H1 (cell line): ENCODE measurements around the gene RALGAPA1. TPM values are rescaled to one million over a fixed set of nuclear protein-coding genes. Genes with fewer than 3 reads are reported as not detected.

Source experiments
- CTCF ChIA-PET: fragments of 300-600 bp; sonication (Branson Sonifier 250); formaldehyde crosslinking; loops from one replicate; lab custom pipeline; 2021; ENCODE audit not compliant: partially characterized antibody; lab: Charles Lee
- POLR2A ChIA-PET: fragments of 300-600 bp; sonication (Branson Sonifier 250); formaldehyde crosslinking; loops from one replicate; lab custom pipeline; 2021; ENCODE audit warnings: inconsistent platforms; ENCODE audit not compliant: partially characterized antibody; lab: Charles Lee
- DNase-seq, 2 experiments: peaks; one replicate each; pipeline versions ENCODE4 v3.0.0 to v3.0.0-alpha.2; 2010 to 2022; ENCODE audit warnings: low spot score in 2 of 2, low read depth in 1 of 2, mixed read lengths in 1 of 2
- FAIRE-seq: peaks from 2 replicates; lab custom pipeline; 2011; peaks lifted over from hg19 to GRCh38; lab: Jason Lieb, UNC
- H2AFZ ChIP-seq: 2 replicates; pipeline ENCODE4 v1.8.1; 2012; ENCODE audit warnings: low read length, inconsistent platforms
- H2AK5ac ChIP-seq: 2 replicates; pipeline ENCODE4 v1.6.1; 2013; ENCODE audit warnings: low read depth, low read length
- H2BK120ac ChIP-seq: replicated peaks from 2 replicates; pipeline ENCODE3; 2013; ENCODE audit warnings: low read depth, low read length, inconsistent platforms
- H2BK12ac ChIP-seq: 2 replicates; pipeline ENCODE4 v1.6.1; 2013; ENCODE audit warnings: low read depth, low read length
- H2BK15ac ChIP-seq: 2 replicates; pipeline ENCODE4 v1.6.1; 2013; ENCODE audit warnings: low read length
- H2BK20ac ChIP-seq: 2 replicates; pipeline ENCODE4 v1.6.1; 2013; ENCODE audit warnings: low read length
- H2BK5ac ChIP-seq: 2 replicates; pipeline ENCODE4 v1.6.1; 2013; ENCODE audit warnings: low read depth, low read length
- H3K14ac ChIP-seq: 2 replicates; pipeline ENCODE4 v1.6.1; 2013; ENCODE audit warnings: inconsistent platforms; ENCODE audit not compliant: insufficient read length
- H3K18ac ChIP-seq: 2 replicates; pipeline ENCODE4 v1.6.1; 2013; ENCODE audit warnings: low read length; ENCODE audit errors: extremely low read depth
- H3K23ac ChIP-seq: 2 replicates; pipeline ENCODE4 v1.6.1; 2013; ENCODE audit warnings: inconsistent platforms; ENCODE audit not compliant: insufficient read length
- H3K23me2 ChIP-seq: 2 replicates; pipeline ENCODE4 v1.6.1; 2013; ENCODE audit warnings: low read depth, low read length
- H3K27ac ChIP-seq: 2 replicates; pipeline ENCODE4 v1.6.1; 2011; ENCODE audit warnings: low read depth, low read length, inconsistent platforms
- H3K27me3 ChIP-seq, 4 experiments: replicated peaks in 1 of 4; 1 replicate in 1 of 4; 2 replicates in 3 of 4; pipeline versions ENCODE4 v1.6.1 to v1.8.1; 2011 to 2013; ENCODE audit warnings: low read length in 3 of 4, mild to moderate bottlenecking in 3 of 4, inconsistent platforms in 2 of 4, mixed read lengths in 2 of 4, moderate library complexity in 1 of 4; ENCODE audit not compliant: control insufficient read depth in 3 of 4, insufficient read depth in 3 of 4; ENCODE audit errors: extremely low read depth in 1 of 4
- H3K36me3 ChIP-seq, 4 experiments: 2 replicates each; pipeline versions ENCODE4 v1.6.1 to v1.8.1; 2011 to 2013; ENCODE audit warnings: mild to moderate bottlenecking in 4 of 4, low read length in 3 of 4, moderate library complexity in 2 of 4, control low read depth in 1 of 4, inconsistent platforms in 1 of 4; ENCODE audit not compliant: insufficient read depth in 4 of 4, control insufficient read depth in 2 of 4
- H3K4ac ChIP-seq: replicated peaks from 2 replicates; pipeline ENCODE3; 2013; ENCODE audit warnings: low read length, low read depth, mixed read lengths, inconsistent platforms; ENCODE audit not compliant: insufficient read length
- H3K4me1 ChIP-seq, 4 experiments: replicated peaks in 1 of 4; 1 replicate in 1 of 4; 2 replicates in 3 of 4; pipeline versions ENCODE4 v1.6.1 to v1.8.1; 2011 to 2013; ENCODE audit warnings: low read length in 3 of 4, inconsistent platforms in 2 of 4, mixed read lengths in 1 of 4; ENCODE audit not compliant: insufficient read depth in 4 of 4, control insufficient read depth in 3 of 4
- H3K4me2 ChIP-seq, 2 experiments: 2 replicates each; pipeline versions ENCODE4 v1.6.1 to v1.8.1; 2011 to 2013; ENCODE audit warnings: low read depth in 2 of 2, low read length in 2 of 2, control low read depth in 1 of 2, inconsistent platforms in 1 of 2, mild to moderate bottlenecking in 1 of 2; ENCODE audit not compliant: insufficient read depth in 1 of 2
- H3K4me3 ChIP-seq, 4 experiments: fragments of 200-600, 300-600 bp in 1 of 4; sonication (generic), shearing (Covaris generic), sonication (Bioruptor Twin) in 1 of 4; 2 replicates each; pipeline versions ENCODE4 v1.5.1 to v1.8.1; 2011 to 2016; ENCODE audit warnings: low read length in 4 of 4, low read depth in 3 of 4, control low read depth in 2 of 4, inconsistent platforms in 2 of 4, mild to moderate bottlenecking in 2 of 4, mixed read lengths in 1 of 4, moderate library complexity in 1 of 4; ENCODE audit not compliant: insufficient read depth in 2 of 4; ENCODE audit errors: extremely low read depth in 1 of 4
- H3K56ac ChIP-seq: replicated peaks from 2 replicates; pipeline ENCODE3; 2013; ENCODE audit warnings: low read depth, mild to moderate bottlenecking, mixed read lengths, low read length, inconsistent platforms; ENCODE audit not compliant: insufficient read length
- H3K79me1 ChIP-seq: 2 replicates; pipeline ENCODE4 v1.6.1; 2013; ENCODE audit warnings: low read depth, low read length, control low read depth
- H3K79me2 ChIP-seq, 2 experiments: 2 replicates each; pipeline versions ENCODE4 v1.6.1 to v1.8.1; 2012 to 2013; ENCODE audit warnings: low read length in 2 of 2, mild to moderate bottlenecking in 2 of 2, inconsistent platforms in 1 of 2; ENCODE audit not compliant: insufficient read depth in 2 of 2, control insufficient read depth in 1 of 2
- H3K9ac ChIP-seq, 4 experiments: replicated peaks in 1 of 4; 1 replicate in 1 of 4; 2 replicates in 3 of 4; pipeline versions ENCODE4 v1.6.1 to v1.8.1; 2011 to 2013; ENCODE audit warnings: low read depth in 3 of 4, low read length in 3 of 4, control low read depth in 2 of 4, mild to moderate bottlenecking in 2 of 4, moderate library complexity in 2 of 4, inconsistent platforms in 1 of 4; ENCODE audit errors: extremely low read depth in 1 of 4
- H3K9me3 ChIP-seq, 2 experiments: 2 replicates each; pipeline versions ENCODE4 v1.6.1 to v1.8.1; 2012 to 2013; ENCODE audit warnings: mild to moderate bottlenecking in 2 of 2, moderate library complexity in 2 of 2, control low read depth in 1 of 2, inconsistent platforms in 1 of 2, low read depth in 1 of 2, low read length in 1 of 2, mixed read lengths in 1 of 2; ENCODE audit not compliant: insufficient read depth in 2 of 2
- H4K20me1 ChIP-seq, 2 experiments: replicated peaks in 1 of 2; 2 replicates each; pipeline versions ENCODE3 to v1.8.1; 2011 to 2013; ENCODE audit warnings: inconsistent platforms in 2 of 2, low read length in 2 of 2, mild to moderate bottlenecking in 1 of 2; ENCODE audit not compliant: insufficient read depth in 2 of 2, control insufficient read depth in 1 of 2
- H4K5ac ChIP-seq: 2 replicates; pipeline ENCODE4 v1.6.1; 2013; ENCODE audit warnings: low read length, low read depth, mixed read lengths, inconsistent platforms; ENCODE audit not compliant: insufficient read length
- H4K8ac ChIP-seq: 2 replicates; pipeline ENCODE4 v1.8.0; 2013; ENCODE audit warnings: mild to moderate bottlenecking, moderate library complexity, low read length, inconsistent platforms; ENCODE audit not compliant: insufficient read depth; ENCODE audit errors: extremely low read depth
- H4K91ac ChIP-seq: replicated peaks from 2 replicates; pipeline ENCODE3; 2013; ENCODE audit warnings: low read length, mixed read lengths, inconsistent platforms; ENCODE audit not compliant: insufficient read length
- CBX8 ChIP-seq: fragments of 300-800, 300-1000 bp; sonication (generic); IDR thresholded peaks from 2 replicates; pipeline ENCODE4 v1.7.1; 2016; ENCODE audit warnings: low read depth, low read length, borderline replicate concordance
- CREB1 ChIP-seq: IDR thresholded peaks from 2 replicates; pipeline ENCODE4 v1.6.1; 2012; ENCODE audit warnings: inconsistent platforms
- E2F6 ChIP-seq: IDR thresholded peaks from 2 replicates; pipeline ENCODE4 v1.6.1; 2012; ENCODE audit warnings: inconsistent platforms
- FOSL1 ChIP-seq: IDR thresholded peaks from 2 replicates; pipeline ENCODE4 v1.6.1; 2011; ENCODE audit warnings: mild to moderate bottlenecking, low read depth, low read length, moderate library complexity; ENCODE audit not compliant: insufficient read depth
- HDAC6 ChIP-seq: IDR thresholded peaks from one replicate; pipeline ENCODE4 v1.7.1; 2012; ENCODE audit warnings: low read depth, mild to moderate bottlenecking, inconsistent platforms, low read length, moderate library complexity
- KDM1A ChIP-seq: fragments of 200-600, 300-600 bp; sonication (generic); IDR thresholded peaks from 2 replicates; pipeline ENCODE4 v1.7.1; 2016; ENCODE audit warnings: mild to moderate bottlenecking, low read length, borderline replicate concordance
- KDM4A ChIP-seq: IDR thresholded peaks from one replicate; pipeline ENCODE4 v1.7.1; 2012; ENCODE audit warnings: low read depth, mild to moderate bottlenecking, moderate library complexity, low read length, inconsistent platforms; ENCODE audit not compliant: severe bottlenecking
- RAD21 ChIP-seq, 2 experiments: IDR thresholded peaks in 1 of 2; conservative IDR thresholded peaks in 1 of 2; 2 replicates each; pipeline ENCODE4 v1.6.1; 2011; ENCODE audit warnings: low read depth in 2 of 2, low read length in 2 of 2, improper control_type of control experiment in 1 of 2, inconsistent platforms in 1 of 2, mild to moderate bottlenecking in 1 of 2, moderate library complexity in 1 of 2
- RXRA ChIP-seq: IDR thresholded peaks from 2 replicates; pipeline ENCODE4 v1.6.1; 2011; ENCODE audit warnings: low read depth, mild to moderate bottlenecking, low read length, moderate library complexity; ENCODE audit not compliant: insufficient read depth
- SAP30 ChIP-seq: fragments of 300-600 bp; sonication (generic); IDR thresholded peaks from 2 replicates; pipeline ENCODE4 v1.7.1; 2012; ENCODE audit warnings: low read length, moderate library complexity, mild to moderate bottlenecking, inconsistent platforms; ENCODE audit not compliant: insufficient read depth, insufficient replicate concordance
- SP1 ChIP-seq: IDR thresholded peaks from 2 replicates; pipeline ENCODE4 v1.6.1; 2011; ENCODE audit warnings: low read depth, low read length
- SRF ChIP-seq: IDR thresholded peaks from 2 replicates; pipeline ENCODE4 v1.6.1; 2011; ENCODE audit warnings: mild to moderate bottlenecking, low read depth, low read length, moderate library complexity
- TAF7 ChIP-seq: optimal IDR thresholded peaks from 2 replicates; pipeline ENCODE3; 2011; ENCODE audit warnings: low read depth, mild to moderate bottlenecking, inconsistent platforms, low read length, moderate library complexity, borderline replicate concordance
- TCF12 ChIP-seq: IDR thresholded peaks from 2 replicates; pipeline ENCODE4 v1.6.1; 2011; ENCODE audit warnings: low read depth, mild to moderate bottlenecking, low read length
- WGBS, 2 experiments: shearing (Covaris generic) in 1 of 2; methylation state at CpG; one replicate each; pipeline versions ENCODE4 v1.1.6 to v1.1.7; 2013 to 2015; ENCODE audit warnings: low lambda C conversion rate in 2 of 2, mixed read lengths in 2 of 2, inconsistent platforms in 1 of 2, low coverage in 1 of 2, missing lambda C conversion rate in 1 of 2; ENCODE audit not compliant: insufficient replicate concordance in 2 of 2, insufficient coverage in 1 of 2, insufficient read length in 1 of 2; ENCODE audit errors: extremely low coverage in 1 of 2, missing lambda C conversion rate in 1 of 2; 5-methylcytosine and 5-hydroxymethylcytosine counted together
- polyA plus RNA-seq, 7 experiments: library from polyadenylated mRNA; depleted of rRNA in 3 of 7; stranded (reverse) in 5 of 7; unstranded in 2 of 7; fragments of >200 nt in 5 of 7; fragments of 200-250 nt in 2 of 7; gene quantifications; 1 replicate in 5 of 7; 2 replicates in 1 of 7; 4 replicates in 1 of 7; pipeline versions ENCODE4 v1.2.1 to v1.2.3, GENCODE V29; 2011 to 2013; ENCODE audit warnings: missing spikeins in 2 of 7, mixed read lengths in 2 of 7
- total RNA-seq: library from RNA; stranded (reverse); fragmentation: NEBNext Ultra II Directional; extraction: Animal tissue kit (Norgen Biotek cat#: 25700); gene quantifications from 2 replicates; pipeline ENCODE4 v1.2.1, GENCODE V29; 2021

RALGAPA1 gene
- total and polyA plus RNA-seq, 2 of the 8 experiments (the other 6 are each of a cell fraction or from before 2014, with no cell fraction given) = 4.2 to 26.7 TPM

GRCh38 chr14:35696575-35696974 is 112.5 kb downstream of the RALGAPA1 start:
- H4K8ac ChIP-seq = no peak overlapping the region
- H3K4me2 ChIP-seq = no peak overlapping the region
- no peak overlapping the region for H3K23ac ChIP-seq
- no peaks in the 10 kb centered on the region for H3K79me1 ChIP-seq
- H3K9ac ChIP-seq = no peak overlapping the region
- no peak overlapping the region for H2AFZ ChIP-seq
- H3K4me1 ChIP-seq = peaks cover 0 to 2% (median under 1%) of the 10 kb centered on the region in 4 experiments; a peak in 1 of 7 replicates
- no peak overlapping the region for H3K18ac ChIP-seq
- no peak overlapping the region for H2BK5ac ChIP-seq
- H3K9me3 ChIP-seq = no peaks in the 10 kb centered on the region
- H2BK120ac ChIP-seq = no peak overlapping the region
- FAIRE-seq (no peak), DNase-seq (no peak)
- H3K36me3 ChIP-seq = no peaks in the 10 kb centered on the region
- H3K14ac ChIP-seq = no peak overlapping the region
- H2BK15ac ChIP-seq = no peak overlapping the region
- H4K91ac ChIP-seq = no peak overlapping the region
- no peaks in the 10 kb centered on the region for H3K27me3 ChIP-seq
- H4K5ac ChIP-seq = no peak overlapping the region
- ChIA-PET CTCF (interaction anchor here (0.5 to 2.9 kb wide), 2 partner anchors 34 to 122 kb away, joined by 3 to 12 read pairs; no protein-coding TSS in a partner anchor), POLR2A (no interaction called here)
- no peak overlapping the region for H2BK20ac ChIP-seq
- 78% methylated on average over 3 of the region's 3 CpGs; no CpG with 5 or more reads in 1 of the 2 experiments for WGBS, 2 experiments
- H2AK5ac ChIP-seq = no peak overlapping the region
- no peak overlapping the region for H3K27ac ChIP-seq
- H3K79me2 ChIP-seq = no peaks in the 10 kb centered on the region
- no peak overlapping the region for H3K4ac ChIP-seq
- no peaks in the 10 kb centered on the region for H4K20me1 ChIP-seq
- H3K56ac ChIP-seq = no peak overlapping the region
- H3K4me3 ChIP-seq = no peak overlapping the region
- H2BK12ac ChIP-seq = no peak overlapping the region
- no peaks in the 10 kb centered on the region for H3K23me2 ChIP-seq
- TF ChIP-seq KDM1A (no peak), KDM4A (no peak), TCF12 (no peak), E2F6 (no peak), CBX8 (no peak), SAP30 (no peak), HDAC6 (no peak), RXRA (no peak), FOSL1 (no peak), SP1 (no peak), TAF7 (no peak), CREB1 (no peak), RAD21 (IDR thresholded peaks at IDR 0.05 in 1 of 2, conservative IDR thresholded peaks at IDR 0.05 in 1 of 2; ENCODE audit: low read depth in 2 of 2, low read length in 2 of 2) (no peak), SRF (no peak)
